ENCODE results near the gene ZDHHC9.

ZDHHC9 gene

GRCh38 chrX:129771266-129771995, 72.3 kb downstream of the ZDHHC9 start:
- Histone ChIP-seq H3K9me3 (ENCODE audit: low read depth, low read length) (no peaks in the 10 kb centered on the region), H3K9ac (ENCODE audit: insufficient read length) (no peak overlapping the region), H3K27ac (no peak overlapping the region), H3K36me3 (ENCODE audit: insufficient read depth, low read length) (no peaks in the 10 kb centered on the region), H3K4me3 (no peak overlapping the region)
- no peak for DNase-seq (ENCODE audit: low read depth, low spot score)
- no peak for TF ChIP-seq POLR2AphosphoS5 (IDR thresholded peaks at IDR 0.05; ENCODE audit: borderline replicate concordance, low read depth, low read length)
- TF ChIP-seq EZH2 (IDR thresholded peaks at IDR 0.05): no peak
- TF ChIP-seq FOXP2 (optimal IDR thresholded peaks at IDR 0.05; ENCODE audit: control extremely low read depth, extremely low read length, insufficient read depth): no peak

GRCh38 chrX:129769467-129770154, 74.1 kb downstream of the ZDHHC9 start:
- Histone ChIP-seq H3K27ac (no peak overlapping the region), H3K36me3 (ENCODE audit: insufficient read depth, low read length) (no peaks in the 10 kb centered on the region), H3K4me3 (no peak overlapping the region), H3K9me3 (ENCODE audit: low read depth, low read length) (no peaks in the 10 kb centered on the region), H3K9ac (ENCODE audit: insufficient read length) (no peak overlapping the region)
- no peak for DNase-seq (ENCODE audit: low read depth, low spot score)
- TF ChIP-seq POLR2AphosphoS5 (IDR thresholded peaks at IDR 0.05; ENCODE audit: borderline replicate concordance, low read depth, low read length) (no peak), FOXP2 (optimal IDR thresholded peaks at IDR 0.05; ENCODE audit: control extremely low read depth, extremely low read length, insufficient read depth) (no peak), EZH2 (IDR thresholded peaks at IDR 0.05) (no peak)

- TF ChIP-seq EZH2 (IDR thresholded peaks at IDR 0.05): no peak
- H3K27ac ChIP-seq: no peak overlapping the region
Measured at GRCh38 chrX:129768586-129769466, 74.9 kb downstream of the ZDHHC9 start.

GRCh38 chrX:129768186-129768585, 75.5 kb downstream of the ZDHHC9 start:
- Histone ChIP-seq H3K9ac (ENCODE audit: insufficient read length) (no peak overlapping the region), H3K9me3 (ENCODE audit: low read depth, low read length) (no peaks in the 10 kb centered on the region), H3K27ac (no peak overlapping the region), H3K36me3 (ENCODE audit: insufficient read depth, low read length) (no peaks in the 10 kb centered on the region), H3K4me3 (no peak overlapping the region)
- TF ChIP-seq POLR2AphosphoS5 (IDR thresholded peaks at IDR 0.05; ENCODE audit: borderline replicate concordance, low read depth, low read length): no peak
- TF ChIP-seq FOXP2 (optimal IDR thresholded peaks at IDR 0.05; ENCODE audit: control extremely low read depth, extremely low read length, insufficient read depth): no peak
- TF ChIP-seq EZH2 (IDR thresholded peaks at IDR 0.05): no peak
- DNase-seq (ENCODE audit: low read depth, low spot score): no peak

More at GRCh38 chrX:129768586-129769466, 74.9 kb downstream of the ZDHHC9 start:
- no peaks in the 10 kb centered on the region for H3K9me3 ChIP-seq (ENCODE audit: low read depth, low read length)
- no peak overlapping the region for H3K9ac ChIP-seq (ENCODE audit: insufficient read length)
- no peaks in the 10 kb centered on the region for H3K36me3 ChIP-seq (ENCODE audit: insufficient read depth, low read length)
- no peak for DNase-seq (ENCODE audit: low read depth, low spot score)
- no peak overlapping the region for H3K4me3 ChIP-seq

GRCh38 chrX:129763666-129764065, 80.0 kb downstream of the ZDHHC9 start:
- no peak overlapping the region for H3K9ac ChIP-seq (ENCODE audit: insufficient read length)
- no peaks in the 10 kb centered on the region for H3K36me3 ChIP-seq (ENCODE audit: insufficient read depth, low read length)
- H3K27ac ChIP-seq: no peak overlapping the region
- no peak for TF ChIP-seq FOXP2 (optimal IDR thresholded peaks at IDR 0.05; ENCODE audit: control extremely low read depth, extremely low read length, insufficient read depth)
- TF ChIP-seq POLR2AphosphoS5 (IDR thresholded peaks at IDR 0.05; ENCODE audit: borderline replicate concordance, low read depth, low read length): no peak
- no peak for TF ChIP-seq EZH2 (IDR thresholded peaks at IDR 0.05)
- no peaks in the 10 kb centered on the region for H3K9me3 ChIP-seq (ENCODE audit: low read depth, low read length)
- H3K4me3 ChIP-seq: no peak overlapping the region
- DNase-seq (ENCODE audit: low read depth, low spot score): no peak

- DNase-seq (ENCODE audit: low read depth, low spot score): no peak
- Histone ChIP-seq H3K27ac (no peak overlapping the region), H3K9ac (ENCODE audit: insufficient read length) (no peak overlapping the region), H3K4me3 (no peak overlapping the region), H3K9me3 (ENCODE audit: low read depth, low read length) (no peaks in the 10 kb centered on the region), H3K36me3 (ENCODE audit: insufficient read depth, low read length) (no peaks in the 10 kb centered on the region)
- no peak for TF ChIP-seq EZH2 (IDR thresholded peaks at IDR 0.05)
- TF ChIP-seq FOXP2 (optimal IDR thresholded peaks at IDR 0.05; ENCODE audit: control extremely low read depth, extremely low read length, insufficient read depth): no peak
- no peak for TF ChIP-seq POLR2AphosphoS5 (IDR thresholded peaks at IDR 0.05; ENCODE audit: borderline replicate concordance, low read depth, low read length)
Measured at GRCh38 chrX:129762448-129762847, 81.2 kb downstream of the ZDHHC9 start.

- Histone ChIP-seq H3K4me3 (no peak overlapping the region), H3K27ac (no peak overlapping the region), H3K36me3 (ENCODE audit: insufficient read depth, low read length) (no peaks in the 10 kb centered on the region), H3K9me3 (ENCODE audit: low read depth, low read length) (no peaks in the 10 kb centered on the region), H3K9ac (ENCODE audit: insufficient read length) (no peak overlapping the region)
- TF ChIP-seq FOXP2 (optimal IDR thresholded peaks at IDR 0.05; ENCODE audit: control extremely low read depth, extremely low read length, insufficient read depth): no peak
- no peak for TF ChIP-seq EZH2 (IDR thresholded peaks at IDR 0.05)
- TF ChIP-seq POLR2AphosphoS5 (IDR thresholded peaks at IDR 0.05; ENCODE audit: borderline replicate concordance, low read depth, low read length): no peak
- DNase-seq (ENCODE audit: low read depth, low spot score): no peak
Measured at GRCh38 chrX:129761596-129761995, 82.1 kb downstream of the ZDHHC9 start.

GRCh38 chrX:129760981-129761380, 82.7 kb downstream of the ZDHHC9 start:
- no peak overlapping the region for H3K9ac ChIP-seq (ENCODE audit: insufficient read length)
- H3K36me3 ChIP-seq (ENCODE audit: insufficient read depth, low read length): no peaks in the 10 kb centered on the region
- H3K27ac ChIP-seq: no peak overlapping the region
- no peak for DNase-seq (ENCODE audit: low read depth, low spot score)
- TF ChIP-seq FOXP2 (optimal IDR thresholded peaks at IDR 0.05; ENCODE audit: control extremely low read depth, extremely low read length, insufficient read depth) (no peak), EZH2 (IDR thresholded peaks at IDR 0.05) (no peak), POLR2AphosphoS5 (IDR thresholded peaks at IDR 0.05; ENCODE audit: borderline replicate concordance, low read depth, low read length) (no peak)
- H3K4me3 ChIP-seq: no peak overlapping the region
- no peaks in the 10 kb centered on the region for H3K9me3 ChIP-seq (ENCODE audit: low read depth, low read length)
